Epithelial cell of esophagus (primary cell): Measurements from ENCODE around the gene FIZ1.

Experiments
- DNase-seq: peaks from one replicate; pipeline ENCODE4 v3.0.0; 2010; ENCODE audit warnings: low read depth
- H3K4me3 ChIP-seq: 2 replicates; pipeline ENCODE4 v1.5.1; 2011; ENCODE audit warnings: mild to moderate bottlenecking, low read length, control low read depth
- CTCF ChIP-seq: IDR thresholded peaks from 2 replicates; pipeline ENCODE4 v1.5.1; 2011; ENCODE audit warnings: low read depth, mild to moderate bottlenecking, low read length, control low read depth, inconsistent platforms; ENCODE audit not compliant: insufficient read depth; ENCODE audit errors: missing control alignments

The FIZ1 gene

GRCh38 chr19:55552206-55552605 lies 47.1 kb downstream of the FIZ1 start:
- DNase-seq = peak; percentile 61
- no peak overlapping the region for H3K4me3 ChIP-seq
- no peak for TF ChIP-seq CTCF

GRCh38 chr19:55550321-55550650 lies 49.0 kb downstream of the FIZ1 start:
- no peak for TF ChIP-seq CTCF
- no peak for DNase-seq
- no peak overlapping the region for H3K4me3 ChIP-seq

- TF ChIP-seq CTCF = no peak
- DNase-seq = peak; percentile 74
- H3K4me3 ChIP-seq = no peak overlapping the region
Observed at GRCh38 chr19:55549500-55550320, 49.6 kb downstream of the FIZ1 start.

GRCh38 chr19:55546822-55547614 lies 52.3 kb downstream of the FIZ1 start:
- DNase-seq = peak; percentile 31
- H3K4me3 ChIP-seq = no peak overlapping the region
- TF ChIP-seq CTCF = no peak

- DNase-seq = no peak
- no peak for TF ChIP-seq CTCF
- H3K4me3 ChIP-seq = no peak overlapping the region
Observed at GRCh38 chr19:55546011-55546410, 53.3 kb downstream of the FIZ1 start.

GRCh38 chr19:55545443-55545842 lies 53.9 kb downstream of the FIZ1 start, which contains the start of gene SBK3:
SBK3 (minus strand) TSS chr19:55545543; CDS start chr19:55545543, 0 bp downstream.
- H3K4me3 ChIP-seq = no peak within 1 kb of the TSS
- no peak for DNase-seq
- TF ChIP-seq CTCF = no peak
